GM18858 (cell line): ENCODE data around the gene OR4A16.

Experiments
- ATAC-seq: cut with Tn5 transposase; IDR thresholded peaks from one replicate; pipeline ENCODE4 v1.9.1; 2021; ENCODE audit not compliant: unreplicated experiment

OR4A16 gene

GRCh38 chr11:55342901-55343300, at the start of gene OR4A16:
OR4A16 (plus strand) TSS chr11:55343201; CDS start chr11:55343201, 0 bp downstream.
- no peak for ATAC-seq

- no peak for ATAC-seq
These were observed 18.5 kb upstream of the OR4A16 start for GRCh38 chr11:55324500-55324899.

- ATAC-seq: no peak
These were observed 2.3 kb downstream of the OR4A16 start for GRCh38 chr11:55345306-55345705.

GRCh38 chr11:55349032-55349431, 6.0 kb downstream of the OR4A16 start:
- no peak for ATAC-seq

GRCh38 chr11:55357560-55358184, 14.7 kb downstream of the OR4A16 start:
- no peak for ATAC-seq

- ATAC-seq: no peak
These were observed 24.7 kb downstream of the OR4A16 start, which contains the start of gene OR4A15 for GRCh38 chr11:55367674-55368073. OR4A15 (plus strand) TSS chr11:55367974; CDS start chr11:55367974, 0 bp downstream.
